Stimulated activated CD4-positive, alpha-beta T cell treated with anti-CD3 and anti-CD28 coated beads, Interleukin-12 subunit alpha, Interleukin-12 subunit beta, amount 100 ng/mL, for 24 hours (primary cell): ENCODE measurements around the gene POLR1C.
"Not testable (repeated sequence)": the region's sequence is repeated elsewhere in the genome, so short reads cannot be mapped to it uniquely, and the experiment has no call there.

Source experiments
- DNase-seq, 2 experiments: peaks; one replicate each; pipeline ENCODE4 v3.0.0-alpha.2; 2020; ENCODE audit warnings: low read depth in 2 of 2

Gene POLR1C

GRCh38 chr6:43509984-43510826 lies 6.7 kb upstream of the POLR1C start, which contains the start of gene LRRC73:
Gene LRRC73 (minus strand): TSS chr6:43510346. CDS start chr6:43509785, 561 bp downstream.
- DNase-seq: peak; percentile 58 to 70

- DNase-seq: no peak
These were observed 6.1 kb upstream of the POLR1C start for GRCh38 chr6:43510827-43511163.

- no peak for DNase-seq
These were observed 5.0 kb upstream of the POLR1C start for GRCh38 chr6:43511824-43512415.

- DNase-seq: no peak
These were observed 1.1 kb upstream of the POLR1C start for GRCh38 chr6:43515808-43516207.

GRCh38 chr6:43516367-43516696 lies 557 bp upstream of the POLR1C start:
- DNase-seq: no peak

- no peak for DNase-seq
These were observed 842 bp downstream of the POLR1C start for GRCh38 chr6:43517505-43518357.

- DNase-seq: no peak
These were observed 3.2 kb downstream of the POLR1C start for GRCh38 chr6:43520097-43520496.

- DNase-seq: no peak
These were observed 4.9 kb downstream of the POLR1C start for GRCh38 chr6:43521836-43522235.

- no peak for DNase-seq
These were observed 5.8 kb downstream of the POLR1C start for GRCh38 chr6:43522547-43523261.

- no peak for DNase-seq
These were observed 6.4 kb downstream of the POLR1C start for GRCh38 chr6:43523284-43523683.

- no peak for DNase-seq
These were observed 7.6 kb downstream of the POLR1C start for GRCh38 chr6:43524483-43524961.

- no peak for DNase-seq
These were observed 15.3 kb downstream of the POLR1C start for GRCh38 chr6:43532201-43532600.

GRCh38 chr6:43538986-43539385 lies 22.1 kb downstream of the POLR1C start:
- not testable (repeated sequence) for DNase-seq

GRCh38 chr6:43539409-43539808 lies 22.5 kb downstream of the POLR1C start:
- DNase-seq: not testable (repeated sequence)

GRCh38 chr6:43540507-43540906 lies 23.6 kb downstream of the POLR1C start:
- DNase-seq: no peak

GRCh38 chr6:43541774-43542471 lies 25.0 kb downstream of the POLR1C start:
- no peak for DNase-seq

- no peak for DNase-seq
These were observed 27.6 kb downstream of the POLR1C start for GRCh38 chr6:43544461-43544860.

- no peak for DNase-seq
These were observed 30.3 kb downstream of the POLR1C start for GRCh38 chr6:43547222-43547621.

GRCh38 chr6:43557620-43558019 lies 40.7 kb downstream of the POLR1C start:
- DNase-seq: not testable (repeated sequence)

- no peak for DNase-seq
These were observed 42.4 kb downstream of the POLR1C start for GRCh38 chr6:43559328-43559727.

- no peak for DNase-seq
These were observed 54.1 kb downstream of the POLR1C start for GRCh38 chr6:43570876-43571441.
